ENCODE data around the gene MUC16.

MUC16 gene

GRCh38 chr19:9008667-9009066 lies 1.5 kb downstream of the MUC16 start:
- DNase-seq: no peak

GRCh38 chr19:9000933-9001332 lies 9.3 kb downstream of the MUC16 start:
- no peak for DNase-seq

GRCh38 chr19:8988204-8988603 lies 22.0 kb downstream of the MUC16 start:
- peak; percentile 66 for DNase-seq

GRCh38 chr19:8986296-8986695 lies 23.9 kb downstream of the MUC16 start:
- no peak for DNase-seq

- no peak for DNase-seq
Observed at GRCh38 chr19:8973501-8974091, 36.6 kb downstream of the MUC16 start.

- DNase-seq: no peak
Observed at GRCh38 chr19:8965887-8966286, 44.3 kb downstream of the MUC16 start.

Measured in activated effector memory CD4-positive, alpha-beta T cell treated with anti-CD3 and anti-CD28 coated beads, Interleukin-2, amount 50 U/mL, for 16 hours (primary cell).